ENCODE measurements around the gene SLC25A15. TPM values are rescaled to one million over a fixed set of nuclear protein-coding genes. Genes with fewer than 3 reads are reported as not detected.

The SLC25A15 gene
- total RNA-seq (ENCODE audit: insufficient read depth, low replicate concordance), result 33.7 TPM

DNA sequence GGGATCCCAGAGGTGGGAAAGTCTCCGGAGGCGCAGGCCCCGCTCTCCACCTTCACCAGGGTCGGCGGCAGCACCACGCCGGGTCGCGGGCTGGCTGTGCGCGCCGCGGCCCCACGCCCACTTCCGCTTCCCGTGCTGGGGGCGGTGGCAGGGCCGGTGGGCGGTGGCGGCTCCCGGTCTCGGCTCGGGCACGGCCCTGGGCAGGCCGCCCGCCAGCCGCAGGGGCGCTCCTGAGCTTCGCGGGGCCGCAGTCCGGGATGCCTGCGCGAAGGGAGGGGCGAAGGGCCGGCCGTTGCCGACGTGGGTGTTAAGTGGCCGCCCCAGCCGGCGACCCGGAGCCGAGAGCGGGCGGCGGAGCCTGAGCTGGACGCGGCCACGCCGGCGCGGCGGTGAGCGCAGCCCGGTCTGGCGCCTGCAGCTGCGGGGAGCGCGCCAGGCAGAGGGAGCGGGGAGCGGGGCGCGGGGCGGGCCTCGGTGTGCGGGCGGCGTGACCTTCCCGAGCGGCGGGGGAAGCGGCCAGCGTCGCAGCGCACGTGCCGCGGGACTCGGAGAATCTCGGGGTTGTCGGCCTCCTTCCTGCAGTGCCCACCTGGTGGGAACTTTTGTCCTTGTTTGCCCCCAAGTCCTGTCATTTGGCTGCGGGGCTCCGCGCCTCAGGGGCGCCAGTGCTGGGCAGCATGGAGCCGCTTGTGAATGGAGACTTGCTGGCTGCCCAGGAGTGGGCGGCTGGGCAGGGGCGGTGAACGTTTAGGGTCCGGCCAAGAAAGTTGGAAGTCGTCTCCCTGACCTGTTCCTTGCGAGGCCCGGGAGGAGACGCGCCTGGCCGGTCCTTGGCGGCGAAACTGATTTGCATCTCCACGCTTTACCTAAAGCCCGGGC, at the start of gene SLC25A15:
SLC25A15 (plus strand) TSS at position 337 of the 879 bp plus-strand sequence. CDS start 3,616 bp downstream, outside the sequence.
- DNase-seq (ENCODE audit: low spot score), result peak; percentile 84

DNA sequence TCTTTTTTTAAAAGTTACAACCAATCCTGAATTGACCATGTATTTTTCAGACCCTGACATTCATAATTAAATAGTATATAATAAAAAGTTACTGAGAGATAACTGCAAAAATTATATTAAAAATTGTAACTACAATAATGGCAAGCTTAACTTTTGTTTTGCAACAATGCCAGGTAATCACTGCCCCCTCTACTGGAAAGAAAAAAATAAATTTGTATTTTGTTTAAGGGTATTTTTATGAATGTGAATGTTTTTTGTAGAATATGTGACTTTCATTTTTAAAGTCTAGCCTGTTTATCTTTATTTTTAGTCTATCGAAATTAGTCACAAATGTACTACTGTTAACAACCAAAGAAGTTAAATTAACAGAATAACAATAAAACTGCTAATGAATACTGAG, 40.1 kb upstream of the SLC25A15 start:
- DNase-seq (ENCODE audit: low spot score), result no peak

DNA sequence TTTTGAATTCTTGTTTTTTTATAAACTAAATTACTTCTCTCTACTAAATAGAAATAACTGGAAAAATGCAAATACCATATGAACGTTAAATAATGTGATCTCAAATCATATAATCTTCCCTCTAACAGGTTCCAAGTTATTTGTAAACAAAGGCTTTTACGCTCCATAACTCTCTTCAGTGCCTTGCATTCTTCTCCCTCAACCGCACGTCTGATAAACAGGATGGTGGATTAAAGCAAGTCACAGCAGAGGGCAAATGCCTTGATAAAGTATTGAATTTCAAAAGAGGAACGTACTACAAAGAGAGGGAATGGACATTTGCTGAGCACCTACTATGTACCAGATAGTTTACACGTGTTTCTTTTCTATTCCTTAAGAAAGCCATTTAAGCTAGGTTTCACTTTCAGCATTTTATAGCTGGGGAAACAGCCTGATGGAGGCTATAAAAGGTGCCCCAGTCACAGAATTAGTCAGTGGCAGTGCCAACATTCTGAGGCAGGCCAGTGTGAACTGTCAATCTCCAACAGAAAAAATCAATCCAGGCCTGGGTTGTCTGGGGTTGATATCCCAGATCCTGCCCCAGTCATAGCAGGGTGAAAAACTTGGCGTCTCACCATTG, 34.2 kb upstream of the SLC25A15 start:
- DNase-seq (ENCODE audit: low spot score), result no peak

DNA sequence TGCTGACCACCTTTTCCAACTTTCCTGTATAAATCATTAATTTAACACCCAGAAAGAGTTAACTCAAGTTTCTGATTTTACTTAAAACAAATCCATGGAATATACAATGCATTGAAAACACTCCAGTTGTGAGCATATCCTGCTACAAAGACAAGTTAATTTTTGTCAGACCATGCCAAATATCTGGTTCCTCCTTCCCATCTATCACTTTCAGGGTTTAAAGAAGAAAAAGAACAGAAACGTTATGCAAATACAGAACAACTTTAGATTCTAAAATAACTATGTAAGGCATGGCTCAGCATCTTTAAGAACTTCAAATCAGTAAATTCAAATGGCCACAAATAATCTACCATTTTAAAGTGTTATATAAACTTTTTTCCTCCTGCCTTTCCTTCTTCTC, 33.4 kb upstream of the SLC25A15 start:
- DNase-seq (ENCODE audit: low spot score), result no peak

DNA sequence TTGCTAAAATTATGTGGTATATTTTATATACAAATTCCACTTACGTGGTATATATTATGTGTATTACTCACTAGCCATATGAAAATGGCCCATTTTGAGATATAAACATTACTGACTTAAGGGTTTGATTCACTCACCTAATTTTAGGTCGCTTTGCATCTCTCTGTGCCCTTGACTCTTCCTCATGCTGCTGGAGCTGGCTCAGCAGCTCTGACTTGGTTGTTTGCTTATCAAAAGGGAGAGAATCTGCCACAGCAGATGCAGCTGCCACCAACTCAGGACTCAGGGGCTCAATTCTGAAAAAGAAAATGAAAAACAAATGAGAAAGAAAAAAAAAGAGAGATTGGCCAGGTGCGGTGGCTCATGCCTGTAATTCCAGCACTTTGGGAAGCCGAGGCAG, 30.6 kb upstream of the SLC25A15 start:
- DNase-seq (ENCODE audit: low spot score), result no peak

DNA sequence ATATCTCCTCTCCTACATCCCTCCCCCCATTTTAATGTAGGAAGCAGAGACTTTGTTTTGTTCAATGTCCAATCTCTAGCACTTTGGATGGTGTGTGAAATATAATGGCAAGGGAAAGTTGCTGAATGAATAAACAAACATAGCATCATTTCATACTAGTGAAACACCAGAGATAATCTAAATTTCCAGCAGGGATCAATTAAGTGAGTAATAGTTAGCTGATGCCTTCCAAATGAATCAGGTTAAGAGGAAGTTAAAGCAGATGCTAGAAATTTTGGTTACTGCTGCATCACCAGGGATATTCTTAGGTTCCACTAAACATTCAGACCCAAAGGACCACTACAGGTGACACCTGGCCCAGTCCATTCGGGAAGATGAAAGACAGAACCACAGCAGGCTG, 26.6 kb upstream of the SLC25A15 start:
- no peak for DNase-seq (ENCODE audit: low spot score)

DNA sequence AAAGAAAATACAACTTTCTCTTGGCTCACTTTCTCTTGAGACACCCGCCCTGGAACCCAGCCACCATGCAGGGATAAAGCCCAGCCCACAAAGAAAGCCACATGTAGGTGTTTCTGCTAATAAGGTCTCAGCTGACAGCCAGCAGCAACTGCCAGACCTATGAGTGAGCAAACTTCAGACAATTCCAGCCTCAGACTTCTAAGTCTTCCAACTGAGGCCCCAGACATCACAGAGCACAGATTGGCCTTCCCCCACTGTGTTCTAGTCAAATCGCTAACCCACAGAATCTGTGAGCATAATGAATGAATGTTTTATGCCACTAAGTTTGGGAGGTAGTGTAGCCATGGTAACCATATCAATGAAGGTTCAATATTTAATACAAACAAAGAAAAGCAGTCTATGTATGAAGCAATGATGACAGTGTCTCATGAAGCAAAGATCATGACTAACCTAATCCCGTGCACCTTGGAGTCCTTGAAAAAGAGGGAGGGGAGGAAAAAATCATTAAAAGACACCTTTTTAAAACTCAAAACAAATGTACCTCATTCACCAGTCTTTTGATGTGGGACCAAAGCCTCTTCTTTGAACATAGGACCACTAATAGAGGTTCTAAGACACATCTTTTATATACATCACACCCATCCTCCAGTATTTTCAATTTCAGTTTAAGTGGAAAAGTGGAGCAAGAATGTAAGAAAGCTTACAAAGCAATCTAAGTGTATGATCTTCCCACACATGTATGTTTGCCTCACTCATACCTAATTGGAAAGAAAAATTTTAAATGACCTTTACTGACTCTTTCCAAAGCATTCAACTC, 24.6 kb upstream of the SLC25A15 start:
- DNase-seq (ENCODE audit: low spot score), result no peak

DNA sequence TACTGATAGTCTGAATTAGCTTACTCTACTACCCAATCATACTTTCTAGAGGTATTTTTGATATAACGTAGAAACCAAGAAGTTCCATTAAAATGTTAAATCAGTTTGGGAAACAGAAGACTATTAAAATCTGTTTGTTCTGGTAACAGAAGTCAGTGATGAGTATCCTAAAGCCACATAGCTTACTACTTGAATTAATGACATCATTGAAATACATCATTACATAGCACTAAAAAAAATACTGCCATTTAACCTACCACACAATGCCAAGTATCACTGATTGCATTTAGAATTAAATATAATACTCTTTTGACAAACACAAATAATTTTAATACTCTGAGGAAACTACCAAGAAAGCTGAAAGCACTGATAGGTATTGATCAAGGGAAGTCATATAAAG, 23.8 kb upstream of the SLC25A15 start:
- no peak for DNase-seq (ENCODE audit: low spot score)

DNA sequence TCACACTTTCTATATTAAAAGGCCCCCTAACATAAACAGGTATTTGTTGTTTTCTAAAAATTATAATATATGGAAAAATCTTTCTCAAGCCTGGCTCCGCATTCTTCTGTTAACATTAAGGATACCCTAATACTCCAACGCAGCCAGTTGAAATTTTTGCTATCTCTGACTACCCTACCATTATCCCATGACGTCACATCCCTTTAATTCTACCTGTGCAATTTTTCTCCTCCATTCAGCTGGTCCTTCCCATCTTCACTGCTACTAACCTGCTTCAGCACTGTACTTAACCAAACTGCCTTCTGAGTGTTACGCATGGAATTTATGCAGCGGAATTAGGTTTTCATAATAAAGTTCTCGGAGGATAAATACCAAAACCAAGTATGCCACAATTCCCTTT, 19.4 kb upstream of the SLC25A15 start:
- no peak for DNase-seq (ENCODE audit: low spot score)

DNA sequence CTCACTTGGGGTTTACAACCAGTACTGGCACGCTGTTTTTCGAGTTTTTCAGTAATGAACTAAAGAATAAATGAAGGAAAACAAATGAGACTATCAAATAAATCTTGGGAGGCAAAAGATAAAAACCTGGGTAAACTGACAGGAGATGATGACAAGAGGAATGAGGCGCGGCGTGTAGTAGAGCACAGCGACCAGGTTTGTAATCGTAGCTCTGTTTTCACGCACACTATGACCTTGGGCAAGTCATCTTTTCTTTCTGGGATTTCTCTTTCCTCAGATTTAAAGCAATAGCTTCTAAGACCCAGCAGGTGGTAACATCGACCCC, 18.8 kb upstream of the SLC25A15 start:
- DNase-seq (ENCODE audit: low spot score), result no peak

DNA sequence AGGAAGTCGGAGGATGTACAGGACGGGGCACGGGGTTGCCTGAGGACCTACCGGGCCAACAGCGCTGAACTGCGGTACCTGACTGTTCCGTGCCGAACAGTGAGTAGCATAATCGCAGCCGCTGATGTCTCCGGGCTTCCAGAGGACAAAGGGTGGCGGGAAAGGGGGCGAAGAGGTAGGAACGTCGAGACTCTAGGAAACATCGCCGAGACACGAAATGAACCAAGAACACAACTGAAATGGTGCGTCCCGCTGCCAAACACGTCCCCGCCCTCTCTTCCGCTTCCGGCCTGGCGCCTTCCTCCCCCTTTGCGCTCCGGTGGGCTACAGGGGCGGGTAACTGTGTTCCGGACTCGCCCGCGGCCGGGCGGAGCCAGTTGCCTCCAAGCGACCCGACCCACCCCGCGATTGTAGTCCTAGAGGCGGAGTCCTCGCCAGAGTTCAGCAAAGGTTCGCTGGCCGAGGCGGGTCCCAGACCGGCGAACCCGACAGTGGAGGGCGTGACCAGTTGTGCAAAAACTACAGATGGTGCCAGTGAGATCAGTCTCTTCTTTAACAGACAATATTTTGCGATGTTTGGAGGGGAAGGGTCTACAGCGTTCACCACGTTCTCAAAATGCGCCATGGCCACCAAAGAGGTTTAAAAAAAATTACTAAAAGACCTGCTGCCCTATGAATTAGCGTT, 18.3 kb upstream of the SLC25A15 start, which contains the start of gene MRPS31:
MRPS31 (minus strand) TSS at position 257 of the 685 bp plus-strand sequence; CDS start at position 203, 54 bp downstream.
- DNase-seq (ENCODE audit: low spot score), result peak; percentile 95

DNA sequence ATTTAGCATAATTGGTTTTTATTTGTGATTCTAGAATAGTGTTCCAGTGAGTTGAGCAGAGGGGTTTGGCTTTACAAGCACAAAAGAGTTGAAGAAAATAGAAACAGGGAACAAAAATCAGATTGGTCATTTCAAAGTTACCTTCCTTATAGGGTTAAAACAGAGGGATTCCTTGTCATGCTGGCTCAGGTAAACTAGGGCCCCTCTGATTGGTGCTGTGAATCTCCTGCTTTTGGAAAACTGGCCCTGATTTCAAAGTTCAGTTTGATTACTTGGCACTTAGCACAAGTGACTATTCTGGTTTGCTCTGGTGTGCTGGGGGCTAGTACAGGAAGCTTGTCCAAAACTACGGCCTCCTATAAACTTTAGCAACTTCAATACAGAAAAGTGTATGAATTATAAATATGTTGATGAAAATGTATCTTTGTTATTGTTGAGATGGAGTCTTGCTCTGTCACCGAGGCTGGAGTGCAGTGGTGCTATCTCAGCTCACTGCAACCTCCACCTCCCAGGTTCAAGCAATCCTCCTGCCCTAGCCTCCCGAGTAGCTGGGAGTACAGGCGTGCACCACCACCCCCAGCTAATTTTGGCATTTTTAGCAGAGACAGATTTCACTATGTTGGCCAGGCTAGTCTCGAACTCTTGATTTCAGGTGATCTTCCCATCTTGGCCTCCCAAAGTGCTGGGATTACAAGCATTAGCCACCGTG, 16.5 kb upstream of the SLC25A15 start:
- no peak for DNase-seq (ENCODE audit: low spot score)

DNA sequence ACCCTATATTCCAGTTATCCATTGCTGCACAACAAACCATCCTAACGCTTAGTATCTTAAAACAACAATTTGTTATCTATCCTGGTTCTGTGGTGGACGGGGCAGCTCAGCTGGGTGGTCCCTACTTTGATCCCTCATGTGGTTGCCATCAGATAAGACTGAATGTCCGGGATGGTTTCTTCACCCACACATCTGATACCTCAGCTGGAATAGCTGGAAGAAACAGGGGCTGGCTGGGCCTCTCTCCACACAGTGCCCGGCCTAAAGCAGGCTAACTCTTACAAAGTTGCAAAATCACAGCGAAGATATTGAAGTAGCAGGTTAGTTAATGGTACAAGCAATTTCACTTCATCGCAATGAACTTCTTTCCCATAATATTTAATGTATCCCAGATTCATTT, 14.7 kb upstream of the SLC25A15 start:
- no peak for DNase-seq (ENCODE audit: low spot score)

DNA sequence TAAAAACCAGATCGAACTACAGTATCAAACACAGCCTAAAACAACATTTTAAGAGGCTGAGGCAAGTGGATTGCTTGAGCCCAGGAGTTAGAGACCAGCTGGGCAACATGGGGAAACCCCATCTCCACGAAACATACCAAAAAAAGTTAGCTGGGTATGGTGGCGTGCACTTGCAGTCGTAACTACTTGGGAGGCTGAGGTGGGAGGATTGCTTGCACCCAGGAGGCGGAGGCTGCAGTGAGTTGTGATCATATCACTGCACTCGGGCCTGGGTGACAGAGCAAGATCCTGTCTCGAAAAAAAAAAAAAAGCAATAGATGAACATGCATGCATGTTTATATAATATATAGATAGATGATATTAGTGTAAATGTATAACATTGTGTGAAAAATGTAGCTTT, 13.2 kb upstream of the SLC25A15 start:
- no peak for DNase-seq (ENCODE audit: low spot score)

DNA sequence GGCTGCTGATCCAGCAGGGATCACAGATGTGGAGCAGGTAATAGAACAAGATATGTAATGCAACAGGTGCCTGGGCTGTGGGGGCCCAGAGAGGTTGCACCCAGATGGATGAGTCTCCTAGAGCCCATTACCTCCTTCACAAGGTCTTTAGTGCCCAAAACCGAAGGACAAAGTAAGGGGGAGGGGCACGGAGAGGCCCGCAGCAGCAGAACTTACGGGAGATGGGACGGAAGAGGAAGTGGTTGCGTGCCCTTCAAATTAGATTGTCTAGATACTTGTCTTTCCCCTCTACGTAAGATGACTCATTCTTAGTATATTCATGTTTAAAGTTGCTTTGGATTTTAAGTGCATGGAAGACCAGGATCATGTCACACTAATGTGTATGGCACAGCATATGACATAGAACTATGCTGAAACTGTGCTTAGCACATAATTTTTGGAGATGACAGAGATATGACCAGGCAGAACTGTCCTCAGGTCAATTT, 12.7 kb upstream of the SLC25A15 start:
- DNase-seq (ENCODE audit: low spot score), result peak; percentile 19

DNA sequence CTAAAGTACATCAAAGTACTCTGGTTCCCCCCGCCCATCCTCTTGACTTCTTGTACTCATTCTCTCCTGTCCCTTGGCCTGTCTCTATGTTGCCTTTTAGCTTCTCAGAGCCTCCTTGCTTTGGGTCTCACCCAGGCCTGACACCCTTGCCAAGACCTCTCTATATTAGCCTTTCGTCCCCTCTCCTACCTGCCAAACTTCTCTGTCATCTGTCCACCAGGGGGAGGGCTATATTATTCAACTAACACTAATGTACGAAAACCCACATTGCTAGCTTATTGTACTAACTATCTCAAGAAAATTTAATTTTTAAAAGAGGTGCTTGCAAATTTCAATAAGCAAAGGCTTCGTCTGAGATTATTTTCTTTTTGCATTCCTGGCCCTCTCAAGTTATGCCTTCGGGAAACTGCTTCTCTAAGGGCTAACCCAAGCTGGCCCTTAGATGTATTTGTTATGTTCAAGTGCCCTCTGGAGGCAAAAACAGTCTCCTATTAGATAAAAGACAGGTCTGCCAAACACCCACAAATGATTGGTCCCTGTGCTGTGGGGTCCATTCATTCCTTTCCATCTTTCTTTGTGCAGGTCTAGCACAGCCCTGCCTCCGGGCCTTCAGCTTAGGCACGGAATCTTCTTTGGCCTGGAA, 12.1 kb upstream of the SLC25A15 start:
- DNase-seq (ENCODE audit: low spot score), result peak; percentile 70

DNA sequence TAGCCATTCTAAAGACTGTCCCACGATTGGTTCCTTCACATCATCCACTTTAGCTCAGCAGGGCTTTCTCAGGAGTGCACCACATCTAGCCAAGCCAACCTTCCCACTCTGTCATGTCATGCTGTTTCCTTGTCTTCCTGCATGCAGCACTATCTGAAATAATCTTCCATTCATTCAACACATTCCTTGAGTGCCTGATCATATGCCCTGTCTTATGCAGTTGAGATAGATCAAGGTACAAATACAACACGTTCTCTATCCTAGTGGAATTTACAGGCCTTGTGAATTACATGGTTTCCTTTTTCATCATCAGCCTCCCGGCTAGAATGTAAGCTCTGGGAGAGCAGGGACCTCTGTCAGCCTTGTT, 11.6 kb upstream of the SLC25A15 start:
- no peak for DNase-seq (ENCODE audit: low spot score)

DNA sequence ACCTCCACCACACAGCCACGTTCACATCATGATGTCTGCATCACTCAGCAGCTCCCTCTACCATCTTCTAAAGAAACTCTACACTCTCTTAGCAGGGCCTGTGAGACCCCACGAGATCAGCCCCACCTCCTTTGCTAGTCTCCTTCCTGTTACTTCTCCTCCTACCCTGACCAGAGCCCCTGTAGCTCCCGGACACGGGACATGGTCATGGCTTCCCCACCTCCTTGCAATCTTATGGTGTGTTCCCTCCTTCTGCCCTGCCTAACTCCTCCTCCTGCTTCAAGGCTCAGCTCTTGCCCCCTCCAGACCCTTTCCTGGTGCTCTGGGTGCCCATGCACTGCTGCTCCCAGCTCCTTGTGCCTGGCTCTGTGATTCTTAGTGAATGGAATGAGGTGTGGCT, 10.4 kb upstream of the SLC25A15 start:
- DNase-seq (ENCODE audit: low spot score), result no peak

DNA sequence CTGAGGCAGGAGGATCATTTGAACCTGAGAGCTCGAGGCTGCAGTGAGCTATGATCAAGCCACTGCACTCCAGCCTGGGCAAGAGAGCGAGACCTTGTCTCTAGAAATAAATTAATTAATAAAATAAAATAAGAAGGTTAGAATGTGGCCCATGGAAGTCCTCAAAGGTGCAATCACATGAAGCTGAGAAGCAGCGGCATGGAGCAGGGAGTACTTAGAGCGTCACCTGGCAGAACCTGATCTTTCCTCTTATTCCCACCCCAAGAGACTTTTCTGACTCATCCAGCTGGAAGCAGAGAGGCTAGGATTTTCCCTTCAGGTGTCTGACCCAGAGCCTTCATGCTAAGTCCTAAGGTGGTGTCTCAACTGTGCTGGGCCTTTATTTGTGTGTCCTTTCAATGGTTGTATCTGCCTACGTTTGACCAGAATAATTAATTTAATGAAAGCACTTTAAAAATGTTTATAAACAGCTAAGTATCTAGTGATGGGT, 9.6 kb upstream of the SLC25A15 start:
- DNase-seq (ENCODE audit: low spot score), result no peak

DNA sequence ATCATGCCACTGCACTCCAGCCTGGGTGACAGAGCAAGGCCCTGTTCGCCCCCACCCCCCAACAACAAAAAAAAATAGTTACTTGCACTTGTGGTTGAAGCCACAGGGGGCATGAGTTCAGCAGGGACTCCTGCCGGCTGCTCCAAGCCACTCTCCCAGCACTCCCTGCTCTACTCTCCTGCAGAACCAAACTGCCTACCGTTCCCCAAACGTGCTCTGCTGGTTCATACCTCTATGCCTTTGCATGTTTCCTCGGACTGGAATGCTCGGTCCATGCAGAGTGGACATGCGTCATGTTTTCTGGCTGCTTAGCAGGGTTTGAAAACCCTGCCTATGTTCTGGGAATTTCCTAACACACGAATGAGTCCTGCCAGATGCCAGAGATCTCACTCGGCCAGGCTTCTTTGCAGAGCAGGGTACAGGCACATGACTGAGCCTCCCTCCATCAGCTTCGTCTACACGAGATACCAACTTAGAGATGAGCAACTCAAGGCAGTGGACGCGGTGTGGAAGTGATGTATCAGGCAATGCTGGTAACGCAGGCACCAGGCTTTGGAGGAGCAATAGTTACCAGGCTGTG, 8.5 kb upstream of the SLC25A15 start:
- DNase-seq (ENCODE audit: low spot score), result no peak
